ENCODE measurements around the gene TJAP1.

DNA sequence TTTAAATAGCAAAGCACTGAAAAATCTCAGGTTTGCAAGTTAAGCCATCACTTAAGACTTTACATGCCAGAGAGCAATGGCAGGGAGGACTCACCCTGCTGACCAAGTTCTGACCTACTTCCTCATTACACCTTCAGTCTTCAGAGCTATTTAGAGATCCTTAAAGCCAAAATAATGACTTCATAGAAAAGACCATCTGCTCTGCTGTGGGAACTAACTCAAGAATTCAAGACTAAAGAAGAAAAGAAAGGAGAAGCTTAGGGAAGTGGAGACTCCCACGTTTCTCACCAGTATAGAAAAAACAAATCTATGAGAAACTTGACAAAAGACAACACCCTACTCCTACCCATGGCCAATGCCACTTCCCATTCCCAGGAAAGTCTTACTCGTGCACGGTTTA lies 69.9 kb downstream of the TJAP1 start:
- TF ChIP-seq REPIN1 (tag by site-specific recombination; IDR thresholded peaks at IDR 0.05; ENCODE audit: low read depth) (no peak), FEZF1 (tag by site-specific recombination; IDR thresholded peaks at IDR 0.05) (no peak), ZNF530 (tag by site-specific recombination; IDR thresholded peaks at IDR 0.05; ENCODE audit: low read depth) (no peak), ZNF791 (tag by site-specific recombination; IDR thresholded peaks at IDR 0.05) (no peak), ZNF24 (tag by site-specific recombination; IDR thresholded peaks at IDR 0.05) (no peak), ZNF274 (IDR thresholded peaks at IDR 0.05; ENCODE audit: low read length) (no peak), ZNF274 (tag by site-specific recombination; IDR thresholded peaks at IDR 0.05; ENCODE audit: borderline replicate concordance) (no peak), HOXA7 (CRISPR knock-in tag; IDR thresholded peaks at IDR 0.05; ENCODE audit: borderline replicate concordance) (no peak)
- TF ChIP-seq, protein P1, sequence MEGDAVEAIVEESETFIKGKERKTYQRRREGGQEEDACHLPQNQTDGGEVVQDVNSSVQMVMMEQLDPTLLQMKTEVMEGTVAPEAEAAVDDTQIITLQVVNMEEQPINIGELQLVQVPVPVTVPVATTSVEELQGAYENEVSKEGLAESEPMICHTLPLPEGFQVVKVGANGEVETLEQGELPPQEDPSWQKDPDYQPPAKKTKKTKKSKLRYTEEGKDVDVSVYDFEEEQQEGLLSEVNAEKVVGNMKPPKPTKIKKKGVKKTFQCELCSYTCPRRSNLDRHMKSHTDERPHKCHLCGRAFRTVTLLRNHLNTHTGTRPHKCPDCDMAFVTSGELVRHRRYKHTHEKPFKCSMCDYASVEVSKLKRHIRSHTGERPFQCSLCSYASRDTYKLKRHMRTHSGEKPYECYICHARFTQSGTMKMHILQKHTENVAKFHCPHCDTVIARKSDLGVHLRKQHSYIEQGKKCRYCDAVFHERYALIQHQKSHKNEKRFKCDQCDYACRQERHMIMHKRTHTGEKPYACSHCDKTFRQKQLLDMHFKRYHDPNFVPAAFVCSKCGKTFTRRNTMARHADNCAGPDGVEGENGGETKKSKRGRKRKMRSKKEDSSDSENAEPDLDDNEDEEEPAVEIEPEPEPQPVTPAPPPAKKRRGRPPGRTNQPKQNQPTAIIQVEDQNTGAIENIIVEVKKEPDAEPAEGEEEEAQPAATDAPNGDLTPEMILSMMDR (tag by site-specific recombination; IDR thresholded peaks at IDR 0.05): no peak
- TF ChIP-seq, protein P2, sequence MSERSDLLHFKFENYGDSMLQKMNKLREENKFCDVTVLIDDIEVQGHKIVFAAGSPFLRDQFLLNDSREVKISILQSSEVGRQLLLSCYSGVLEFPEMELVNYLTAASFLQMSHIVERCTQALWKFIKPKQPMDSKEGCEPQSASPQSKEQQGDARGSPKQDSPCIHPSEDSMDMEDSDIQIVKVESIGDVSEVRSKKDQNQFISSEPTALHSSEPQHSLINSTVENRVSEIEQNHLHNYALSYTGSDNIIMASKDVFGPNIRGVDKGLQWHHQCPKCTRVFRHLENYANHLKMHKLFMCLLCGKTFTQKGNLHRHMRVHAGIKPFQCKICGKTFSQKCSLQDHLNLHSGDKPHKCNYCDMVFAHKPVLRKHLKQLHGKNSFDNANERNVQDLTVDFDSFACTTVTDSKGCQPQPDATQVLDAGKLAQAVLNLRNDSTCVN (tag by site-specific recombination; optimal IDR thresholded peaks at IDR 0.05): no peak
